PC-3 (cell line): ENCODE measurements around the gene RPN1. TPM values are rescaled to one million over a fixed set of nuclear protein-coding genes. Genes with fewer than 3 reads are reported as not detected.

Experiments used
- ATAC-seq: fragments of 200-7000 bp; cut with Tn5 transposase; 2 replicates; pipeline ENCODE4 v1.9.1; 2020; ENCODE audit warnings: mild to moderate bottlenecking, moderate library complexity
- BruUV-seq: library from RNA; stranded (reverse); fragments of 400-500 nt; replicated peaks from 2 replicates; lab custom pipeline; 2021; lab: Mats Ljungman, UMichigan
- CTCF ChIA-PET: fragments of 300-600 bp; sonication (Branson Sonifier 250); formaldehyde crosslinking; loops from one replicate; lab custom pipeline; 2022; ENCODE audit warnings: antibody characterized with exemption; lab: Charles Lee
- POLR2A ChIA-PET: fragments of 300-600 bp; sonication (Branson Sonifier 250); formaldehyde crosslinking; loops from one replicate; lab custom pipeline; 2022; ENCODE audit warnings: antibody characterized with exemption; ENCODE audit not compliant: unreplicated experiment; lab: Charles Lee
- DNase-seq: peaks from one replicate; pipeline ENCODE4 v3.0.0-alpha.2; 2015
- H2AFZ ChIP-seq: fragments of 300-600 bp; sonication (generic); 2 replicates; pipeline ENCODE4 v1.6.0; 2016; ENCODE audit warnings: antibody characterized with exemption, low read length
- H3F3A ChIP-seq: fragments of 300-600 bp; sonication (generic); one replicate; pipeline ENCODE4 v1.6.0; 2017; ENCODE audit warnings: antibody characterized with exemption, low read length, control low read depth, mild to moderate bottlenecking; ENCODE audit not compliant: unreplicated experiment
- H3K27ac ChIP-seq: fragments of 300-600 bp; sonication (generic); 2 replicates; pipeline ENCODE4 v1.5.1; 2016; ENCODE audit warnings: mild to moderate bottlenecking, low read length
- H3K27me3 ChIP-seq: fragments of 300-600 bp; sonication (generic); 2 replicates; pipeline ENCODE4 v1.6.1; 2016; ENCODE audit warnings: low read length, mixed read lengths
- H3K36me3 ChIP-seq: fragments of 300-600 bp; sonication (generic); 2 replicates; pipeline ENCODE4 v1.6.1; 2016; ENCODE audit warnings: low read depth, mixed run types, low read length, mixed read lengths
- H3K4me1 ChIP-seq: fragments of 300-600 bp; sonication (generic); 2 replicates; pipeline ENCODE4 v1.5.1; 2016; ENCODE audit warnings: low read length; ENCODE audit not compliant: insufficient read depth
- H3K4me2 ChIP-seq: fragments of 300-600 bp; sonication (generic); 2 replicates; pipeline ENCODE4 v1.6.0; 2016; ENCODE audit warnings: low read length
- H3K4me3 ChIP-seq: fragments of 300-600 bp; sonication (generic); 2 replicates; pipeline ENCODE4 v1.5.1; 2016; ENCODE audit warnings: mild to moderate bottlenecking, low read length, mixed read lengths
- H3K79me2 ChIP-seq: fragments of 300-600 bp; sonication (generic); 2 replicates; pipeline ENCODE4 v1.6.1; 2017; ENCODE audit warnings: low read length, mixed read lengths
- H3K9ac ChIP-seq: fragments of 300-600 bp; sonication (generic); 2 replicates; pipeline ENCODE4 v1.6.0; 2016; ENCODE audit warnings: mild to moderate bottlenecking, low read length
- H3K9me2 ChIP-seq: fragments of 300-600 bp; sonication (generic); replicated peaks from 2 replicates; pipeline ENCODE4 v1.6.1; 2016; ENCODE audit warnings: mixed run types, low read length, mixed read lengths
- H3K9me3 ChIP-seq: fragments of 300-600 bp; sonication (generic); 2 replicates; pipeline ENCODE4 v1.6.1; 2016; ENCODE audit warnings: low read length, mixed read lengths
- H4K20me1 ChIP-seq: fragments of 300-600 bp; sonication (generic); 2 replicates; pipeline ENCODE4 v1.6.1; 2016; ENCODE audit warnings: low read length, mixed read lengths
- EZH2 ChIP-seq: fragments of 300-600 bp; sonication (generic); IDR thresholded peaks from one replicate; pipeline ENCODE4 v1.6.1; 2017; ENCODE audit warnings: antibody characterized with exemption, mild to moderate bottlenecking, low read length; ENCODE audit not compliant: unreplicated experiment
- EZH2phosphoT487 ChIP-seq: fragments of 300-600 bp; sonication (generic); IDR thresholded peaks from 2 replicates; pipeline ENCODE4 v1.6.1; 2018; ENCODE audit warnings: mild to moderate bottlenecking, antibody characterized with exemption, low read length, borderline replicate concordance
- intact Hi-C: fragments of 100-400 bp; cut with micrococcal nuclease; formaldehyde crosslinking; loops from 2 replicates; pipeline ENCODE4 v1.9.0; 2023
- total RNA-seq: library from RNA; depleted of rRNA; stranded (reverse); fragments of >200 nt; gene quantifications from 2 replicates; pipeline ENCODE4 v1.2.3, GENCODE V29; 2014
- TF ChIP-seq, protein P1 (sequence below): fragments of 300-600 bp; sonication (generic); conservative IDR thresholded peaks from 2 replicates; pipeline ENCODE4 v1.5.1; 2017; ENCODE audit warnings: antibody characterized with exemption, low read depth, mild to moderate bottlenecking, low read length

The RPN1 gene
- total RNA-seq, 1 experiment from 2014 or later: 262 TPM

- H3K27ac ChIP-seq: no peak overlapping the region
- ChIA-PET CTCF (no interaction called here), POLR2A (interaction anchor here (0.6 kb wide), 1 partner anchor 230 kb away, joined by 3 read pairs; the partner anchor contains the start of gene ACAD9)
- H3F3A ChIP-seq: no peaks in the 10 kb centered on the region
- H3K4me2 ChIP-seq: peak overlapping the region; percentile 89
- intact Hi-C loops: no loop called here
- H4K20me1 ChIP-seq: peaks cover 23% of the 10 kb centered on the region
- peaks cover 6% of the 10 kb centered on the region; the same call in 1 of the 2 replicates for H3K4me1 ChIP-seq
- no peaks in the 10 kb centered on the region for H3K27me3 ChIP-seq
- no peak for ATAC-seq
- BruUV-seq: no TSS peak
- peak overlapping the region; percentile 100 for H3K4me3 ChIP-seq
- no peaks in the 10 kb centered on the region for H3K9me3 ChIP-seq
- peak overlapping the region; percentile 99 for H3K9ac ChIP-seq
- H3K9me2 ChIP-seq: no peaks in the 10 kb centered on the region
- peaks cover 66% of the 10 kb centered on the region for H3K79me2 ChIP-seq
- peak; percentile 4 for DNase-seq
- H3K36me3 ChIP-seq: peaks cover 9% of the 10 kb centered on the region
- H2AFZ ChIP-seq: no peak overlapping the region
- no peak for TF ChIP-seq EZH2phosphoT487
- TF ChIP-seq EZH2: no peak
- TF ChIP-seq, protein P1, sequence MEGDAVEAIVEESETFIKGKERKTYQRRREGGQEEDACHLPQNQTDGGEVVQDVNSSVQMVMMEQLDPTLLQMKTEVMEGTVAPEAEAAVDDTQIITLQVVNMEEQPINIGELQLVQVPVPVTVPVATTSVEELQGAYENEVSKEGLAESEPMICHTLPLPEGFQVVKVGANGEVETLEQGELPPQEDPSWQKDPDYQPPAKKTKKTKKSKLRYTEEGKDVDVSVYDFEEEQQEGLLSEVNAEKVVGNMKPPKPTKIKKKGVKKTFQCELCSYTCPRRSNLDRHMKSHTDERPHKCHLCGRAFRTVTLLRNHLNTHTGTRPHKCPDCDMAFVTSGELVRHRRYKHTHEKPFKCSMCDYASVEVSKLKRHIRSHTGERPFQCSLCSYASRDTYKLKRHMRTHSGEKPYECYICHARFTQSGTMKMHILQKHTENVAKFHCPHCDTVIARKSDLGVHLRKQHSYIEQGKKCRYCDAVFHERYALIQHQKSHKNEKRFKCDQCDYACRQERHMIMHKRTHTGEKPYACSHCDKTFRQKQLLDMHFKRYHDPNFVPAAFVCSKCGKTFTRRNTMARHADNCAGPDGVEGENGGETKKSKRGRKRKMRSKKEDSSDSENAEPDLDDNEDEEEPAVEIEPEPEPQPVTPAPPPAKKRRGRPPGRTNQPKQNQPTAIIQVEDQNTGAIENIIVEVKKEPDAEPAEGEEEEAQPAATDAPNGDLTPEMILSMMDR: no peak
Observed at GRCh38 chr3:128648940-128649663, 1.5 kb downstream of the RPN1 start.

- POLR2A ChIA-PET: no interaction called here
Observed at GRCh38 chr3:128648402-128648801, 2.2 kb downstream of the RPN1 start.

More at GRCh38 chr3:128648402-128648801, 2.2 kb downstream of the RPN1 start:
- CTCF ChIA-PET: no interaction called here
- Histone ChIP-seq H3K4me1 (peaks cover 6% of the 10 kb centered on the region; the same call in 1 of the 2 replicates), H3F3A (no peaks in the 10 kb centered on the region), H2AFZ (no peak overlapping the region), H3K9me2 (no peaks in the 10 kb centered on the region), H3K9me3 (no peaks in the 10 kb centered on the region), H3K27ac (no peak overlapping the region), H3K27me3 (no peaks in the 10 kb centered on the region), H3K36me3 (peaks cover 11% of the 10 kb centered on the region), H4K20me1 (peaks cover 23% of the 10 kb centered on the region), H3K4me3 (peak overlapping the region; percentile 100), H3K79me2 (peaks cover 71% of the 10 kb centered on the region), H3K4me2 (peak overlapping the region; percentile 89), H3K9ac (no peak overlapping the region)
- TF ChIP-seq EZH2phosphoT487: no peak
- TF ChIP-seq, protein P1: no peak
- no peak for TF ChIP-seq EZH2
- no TSS peak for BruUV-seq
- ATAC-seq (no peak), DNase-seq (no peak)
- intact Hi-C loops: no loop called here
